Adrenal gland (tissue), 12 donors: ENCODE results near the gene NPAS3. TPM values are rescaled to one million over a fixed set of nuclear protein-coding genes. Genes with fewer than 3 reads are reported as not detected.

ENCODE experiments used
- DNase-seq, 7 donors: peaks; one replicate each; pipeline ENCODE4 v3.0.0-alpha.2; 2019 to 2020
- H3K27ac ChIP-seq, 5 donors: fragments of 200-600 bp; sonication (generic) in 4 of 5; 1 replicate in 3 of 5; 2 replicates in 2 of 5; pipeline versions ENCODE4 v1.5.1 to v1.8.0; 2016 to 2020; ENCODE audit warnings: mild to moderate bottlenecking in 1 of 5
- H3K27me3 ChIP-seq: fragments of 200-600 bp; 2 replicates; pipeline ENCODE4 v1.8.0; 2021
- H3K36me3 ChIP-seq, 2 donors: fragments of 200-600 bp; replicated peaks in 1 of 2; 1 replicate in 1 of 2; 2 replicates in 1 of 2; pipeline versions ENCODE4 v1.5.1 to v1.8.0; 2018 to 2022
- H3K4me1 ChIP-seq, 2 donors: fragments of 200-600 bp; replicated peaks in 1 of 2; 1 replicate in 1 of 2; 2 replicates in 1 of 2; pipeline versions ENCODE4 v1.5.1 to v1.8.0; 2018 to 2021
- H3K4me3 ChIP-seq, 4 donors: fragments of 200-600 bp; sonication (generic) in 3 of 4; one replicate each; pipeline ENCODE4 v1.5.1; 2016 to 2018
- H3K9me3 ChIP-seq, 3 donors: fragments of 200-600 bp; sonication (generic) in 1 of 3; replicated peaks in 1 of 3; 1 replicate in 2 of 3; 2 replicates in 1 of 3; pipeline versions ENCODE4 v1.5.1 to v1.8.0; 2016 to 2021
- POLR2A ChIP-seq, 2 donors: fragments of 450-650 bp; IDR thresholded peaks; one replicate each; pipeline ENCODE4 v1.6.1; 2017; ENCODE audit warnings: antibody characterized with exemption in 2 of 2, mild to moderate bottlenecking in 2 of 2, moderate library complexity in 1 of 2
- WGBS, 4 donors: extraction: QIAGEN DNeasy Blood & Tissue Kit in 2 of 4; methylation state at CpG; one replicate each; pipeline versions ENCODE4 v1.1.5 to v1.1.7; 2013 to 2017; 5-methylcytosine and 5-hydroxymethylcytosine counted together
- intact Hi-C, 2 donors: fragments of 100-400 bp; cut with DNase I; formaldehyde crosslinking; loops; one replicate each; pipeline versions ENCODE4 v1.14.1 to v1.15.0; 2022 to 2023
- polyA plus RNA-seq, 3 donors: library from polyadenylated mRNA; stranded (reverse); fragments of 200-250 nt in 2 of 3; fragments of 350-450 nt in 1 of 3; fragmentation: Illumina TruSeq in 1 of 3; extraction: RNeasy Lipid Tissue Mini Kit (QIAGEN cat#74804) in 1 of 3; gene quantifications; one replicate each; pipeline ENCODE4 v1.2.3, GENCODE V29; 2013 to 2014
- total RNA-seq, 9 donors: library from RNA; depleted of rRNA in 4 of 9; stranded (reverse); fragments of >200 nt in 4 of 9; fragments of 120-200 nt in 1 of 9; fragmentation: NEBNext Ultra II Directional in 1 of 9; extraction: Animal tissue kit (Norgen Biotek cat#: 25700) in 1 of 9; gene quantifications; one replicate each; pipeline versions ENCODE4 v1.1.0 to v1.2.4, GENCODE V29; 2013 to 2023
- TF ChIP-seq, protein P1 (sequence below), 6 experiments: fragments of 450-650 bp in 4 of 6; fragments of 200-600 bp in 2 of 6; sonication (generic) in 1 of 6; IDR thresholded peaks; 1 replicate in 5 of 6; 2 replicates in 1 of 6; pipeline versions ENCODE4 v1.5.1 to v1.8.0; 2016 to 2021; ENCODE audit warnings: antibody characterized with exemption in 6 of 6, mild to moderate bottlenecking in 2 of 6, moderate library complexity in 1 of 6
- donor health status: healthy with polysubstance abuse.
- donor health status: Bipolar disorder and iron deficiency.
- donor health status: DM: yes; HTN: yes; CAD: no.
- donor health status: DM: no; HTN: no; CAD: no.
- donor health status: DM: no; HTN: no; CAD: no.
- donor health status: DM: yes; HTN: yes; CAD: no.

Gene NPAS3
- total and polyA plus RNA-seq, 12 donors: 0.36 to 7.5 (median 1.5) TPM

DNA sequence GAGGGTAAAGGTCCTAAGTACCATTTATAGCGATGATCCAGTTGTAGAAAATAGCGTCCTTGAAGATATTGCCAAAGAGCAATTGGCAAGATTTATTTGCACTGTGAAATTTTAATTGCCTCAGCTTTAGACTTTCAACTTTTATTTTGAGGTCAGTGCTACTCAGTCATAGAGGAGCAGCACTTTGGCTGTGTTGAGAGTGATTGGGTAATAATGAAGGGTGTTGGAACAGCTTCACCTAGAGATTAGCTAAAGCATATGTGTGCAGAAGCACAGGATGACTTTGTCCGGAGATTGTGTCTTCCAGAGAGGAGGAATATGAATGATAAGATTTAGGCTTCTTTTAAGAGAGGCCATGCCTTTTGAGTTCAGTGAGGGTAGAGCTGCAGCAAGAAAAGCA lies 164.8 kb downstream of the NPAS3 start:
- DNase-seq: peak in 2 of 7 donors; percentile 2 to 14
- H3K27me3 ChIP-seq: no peaks in the 10 kb centered on the region
- no peak overlapping the region for H3K4me3 ChIP-seq
- no peak overlapping the region for H3K27ac ChIP-seq
- H3K36me3 ChIP-seq: no peaks in the 10 kb centered on the region
- peaks cover 5 to 13% of the 10 kb centered on the region in 2 donors for H3K4me1 ChIP-seq
- H3K9me3 ChIP-seq: no peaks in the 10 kb centered on the region
- 28 to 36% (median 33%) methylated on average over 3 of the region's 3 CpGs for WGBS, 4 donors
- TF ChIP-seq POLR2A (IDR thresholded peaks at IDR 0.05): no peak
- TF ChIP-seq, protein P1, sequence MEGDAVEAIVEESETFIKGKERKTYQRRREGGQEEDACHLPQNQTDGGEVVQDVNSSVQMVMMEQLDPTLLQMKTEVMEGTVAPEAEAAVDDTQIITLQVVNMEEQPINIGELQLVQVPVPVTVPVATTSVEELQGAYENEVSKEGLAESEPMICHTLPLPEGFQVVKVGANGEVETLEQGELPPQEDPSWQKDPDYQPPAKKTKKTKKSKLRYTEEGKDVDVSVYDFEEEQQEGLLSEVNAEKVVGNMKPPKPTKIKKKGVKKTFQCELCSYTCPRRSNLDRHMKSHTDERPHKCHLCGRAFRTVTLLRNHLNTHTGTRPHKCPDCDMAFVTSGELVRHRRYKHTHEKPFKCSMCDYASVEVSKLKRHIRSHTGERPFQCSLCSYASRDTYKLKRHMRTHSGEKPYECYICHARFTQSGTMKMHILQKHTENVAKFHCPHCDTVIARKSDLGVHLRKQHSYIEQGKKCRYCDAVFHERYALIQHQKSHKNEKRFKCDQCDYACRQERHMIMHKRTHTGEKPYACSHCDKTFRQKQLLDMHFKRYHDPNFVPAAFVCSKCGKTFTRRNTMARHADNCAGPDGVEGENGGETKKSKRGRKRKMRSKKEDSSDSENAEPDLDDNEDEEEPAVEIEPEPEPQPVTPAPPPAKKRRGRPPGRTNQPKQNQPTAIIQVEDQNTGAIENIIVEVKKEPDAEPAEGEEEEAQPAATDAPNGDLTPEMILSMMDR (IDR thresholded peaks at IDR 0.05): no peak
- intact Hi-C loops: no loop called here

DNA sequence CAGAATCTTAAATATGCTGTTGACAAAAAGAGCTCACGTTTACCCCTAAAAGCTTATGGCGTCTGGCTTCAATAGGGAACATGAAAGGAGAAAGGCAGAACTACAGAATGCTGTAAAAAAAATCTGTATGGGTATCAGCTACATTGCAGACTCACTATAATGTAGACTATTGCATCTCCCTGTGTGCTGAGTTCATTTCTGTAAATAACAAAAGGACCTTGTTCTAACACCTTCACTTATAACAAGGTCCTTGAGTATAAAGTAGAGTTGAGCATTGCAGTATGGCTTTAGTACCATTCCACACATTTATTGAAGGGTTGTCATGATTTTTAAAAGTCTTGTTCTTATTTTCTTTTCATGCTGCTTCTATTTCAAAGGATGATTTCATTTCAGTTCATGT lies 165.3 kb downstream of the NPAS3 start:
- intact Hi-C loops: no loop called here
- TF ChIP-seq, protein P1 (IDR thresholded peaks at IDR 0.05): no peak
- no peak for TF ChIP-seq POLR2A (IDR thresholded peaks at IDR 0.05)

DNA sequence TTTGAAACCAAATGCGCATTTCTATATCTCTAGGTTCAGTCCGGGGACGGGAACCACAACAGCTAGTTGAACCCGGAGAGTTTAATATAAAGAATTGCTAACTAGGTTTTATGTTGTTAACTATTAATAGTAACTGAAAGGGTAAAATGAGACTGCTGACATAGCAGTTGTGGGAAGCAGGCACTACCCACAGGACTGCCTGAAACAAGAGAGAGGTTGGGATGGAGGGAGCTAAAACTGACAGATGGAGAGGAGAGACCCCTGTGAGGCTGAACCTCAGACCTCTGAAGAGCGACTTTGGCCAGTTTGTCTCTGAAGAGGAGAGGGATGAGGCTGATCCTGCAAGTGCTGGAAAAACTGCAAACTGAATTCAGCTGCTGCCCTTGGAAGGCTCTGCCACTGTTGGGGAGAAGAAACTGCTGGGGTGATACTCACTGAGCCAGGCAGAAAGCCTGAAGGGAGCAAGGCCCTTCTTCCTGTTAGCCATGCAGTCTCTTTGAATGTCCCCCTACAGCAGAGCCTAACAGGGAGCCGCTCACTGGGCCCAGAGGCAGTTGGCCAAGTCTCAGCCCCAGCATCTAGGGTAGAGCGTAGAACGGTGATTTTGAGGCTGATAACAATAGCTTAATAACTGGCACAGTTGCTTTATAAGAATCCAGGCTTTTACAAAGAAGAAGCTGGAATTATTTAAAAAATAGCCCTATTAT lies 172.2 kb downstream of the NPAS3 start:
- H3K4me3 ChIP-seq: no peak overlapping the region
- no peaks in the 10 kb centered on the region for H3K4me1 ChIP-seq
- intact Hi-C loops: no loop called here
- TF ChIP-seq, protein P1 (IDR thresholded peaks at IDR 0.05): no peak
- no peak for TF ChIP-seq POLR2A (IDR thresholded peaks at IDR 0.05)
- 74 to 78% (median 76%) methylated on average over 8 of the region's 8 CpGs for whole genome bisulfite sequencing, 4 donors
- no peak for DNase-seq
- H3K36me3 ChIP-seq: no peaks in the 10 kb centered on the region
- H3K27ac ChIP-seq: no peak overlapping the region
- H3K27me3 ChIP-seq: no peaks in the 10 kb centered on the region
- H3K9me3 ChIP-seq: no peaks in the 10 kb centered on the region

More for the DNA sequence above, 165.3 kb downstream of the NPAS3 start:
- Histone ChIP-seq H3K9me3 (no peaks in the 10 kb centered on the region), H3K4me1 (peaks cover 5 to 13% of the 10 kb centered on the region in 2 donors), H3K27me3 (no peaks in the 10 kb centered on the region), H3K27ac (no peak overlapping the region), H3K4me3 (no peak overlapping the region), H3K36me3 (no peaks in the 10 kb centered on the region)
- DNase-seq: no peak
- 79 to 94% (median 88%) methylated on average over 2 of the region's 2 CpGs for WGBS, 4 donors

DNA sequence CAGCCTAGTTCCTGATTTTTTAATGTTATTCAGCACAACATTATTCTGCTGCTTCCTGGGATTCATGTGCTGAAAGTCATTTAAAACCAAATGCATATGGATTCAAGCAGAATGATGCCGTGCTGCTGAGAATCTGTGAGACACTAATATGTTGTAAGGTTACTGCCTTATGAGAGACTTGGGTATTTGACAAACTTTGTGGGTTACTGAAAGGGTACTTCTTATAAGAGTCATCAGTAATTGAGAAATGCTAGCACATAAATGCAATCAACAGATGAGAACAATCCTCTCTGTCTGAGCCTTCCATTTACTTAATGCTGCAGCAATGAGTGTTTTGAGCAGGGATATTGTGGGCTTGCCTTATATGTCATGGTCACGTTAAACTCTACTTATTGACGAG lies 175.7 kb downstream of the NPAS3 start:
- Histone ChIP-seq H3K27me3 (no peaks in the 10 kb centered on the region), H3K9me3 (no peaks in the 10 kb centered on the region), H3K36me3 (no peaks in the 10 kb centered on the region), H3K4me1 (no peaks in the 10 kb centered on the region), H3K27ac (no peak overlapping the region), H3K4me3 (no peak overlapping the region)
- intact Hi-C loops: no loop called here
- WGBS, 4 donors: 70 to 81% (median 73%) methylated on average over 3 of the region's 3 CpGs
- TF ChIP-seq, protein P1 (IDR thresholded peaks at IDR 0.05): no peak
- no peak for TF ChIP-seq POLR2A (IDR thresholded peaks at IDR 0.05)
- no peak for DNase-seq
